Measurements from ENCODE around the gene PLCD1.

DNA sequence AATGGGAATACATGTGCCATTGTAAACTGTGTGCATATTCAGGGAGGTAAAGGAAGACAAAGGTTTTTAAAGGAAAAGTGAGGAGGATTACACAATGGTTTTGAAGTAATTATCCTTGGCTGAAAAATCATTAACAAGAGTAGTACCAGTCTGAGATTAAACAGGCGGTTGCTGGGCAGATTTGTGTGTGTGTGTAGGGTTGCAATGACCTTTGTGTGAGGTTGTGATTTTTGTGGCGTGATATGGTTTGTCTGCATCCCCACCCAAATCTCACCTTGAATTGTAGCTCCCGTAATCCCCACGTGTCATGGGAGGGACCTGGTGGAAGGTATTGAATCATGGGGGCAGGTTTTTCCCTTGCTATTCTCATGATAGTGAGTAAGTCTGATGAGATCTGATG is 16.6 kb upstream of the PLCD1 start:
- TF ChIP-seq, protein P1, sequence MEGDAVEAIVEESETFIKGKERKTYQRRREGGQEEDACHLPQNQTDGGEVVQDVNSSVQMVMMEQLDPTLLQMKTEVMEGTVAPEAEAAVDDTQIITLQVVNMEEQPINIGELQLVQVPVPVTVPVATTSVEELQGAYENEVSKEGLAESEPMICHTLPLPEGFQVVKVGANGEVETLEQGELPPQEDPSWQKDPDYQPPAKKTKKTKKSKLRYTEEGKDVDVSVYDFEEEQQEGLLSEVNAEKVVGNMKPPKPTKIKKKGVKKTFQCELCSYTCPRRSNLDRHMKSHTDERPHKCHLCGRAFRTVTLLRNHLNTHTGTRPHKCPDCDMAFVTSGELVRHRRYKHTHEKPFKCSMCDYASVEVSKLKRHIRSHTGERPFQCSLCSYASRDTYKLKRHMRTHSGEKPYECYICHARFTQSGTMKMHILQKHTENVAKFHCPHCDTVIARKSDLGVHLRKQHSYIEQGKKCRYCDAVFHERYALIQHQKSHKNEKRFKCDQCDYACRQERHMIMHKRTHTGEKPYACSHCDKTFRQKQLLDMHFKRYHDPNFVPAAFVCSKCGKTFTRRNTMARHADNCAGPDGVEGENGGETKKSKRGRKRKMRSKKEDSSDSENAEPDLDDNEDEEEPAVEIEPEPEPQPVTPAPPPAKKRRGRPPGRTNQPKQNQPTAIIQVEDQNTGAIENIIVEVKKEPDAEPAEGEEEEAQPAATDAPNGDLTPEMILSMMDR (conservative IDR thresholded peaks at IDR 0.05) = no peak
- no peak for TF ChIP-seq EZH2 (IDR thresholded peaks at IDR 0.05; ENCODE audit: low read depth)
